GM21723 (cell line): ENCODE data around the gene RMI1.
"Not testable (repeated sequence)": the region's sequence is repeated elsewhere in the genome, so short reads cannot be mapped to it uniquely, and the experiment has no call there.

ENCODE experiments used
- ATAC-seq: cut with Tn5 transposase; IDR thresholded peaks from one replicate; pipeline ENCODE4 v1.9.1; 2021; ENCODE audit warnings: mild to moderate bottlenecking, moderate library complexity; ENCODE audit not compliant: unreplicated experiment

The RMI1 gene

GRCh38 chr9:84002344-84002743, 21.7 kb downstream of the RMI1 start:
- peak; percentile 78 for ATAC-seq

- ATAC-seq, result no peak
Measured at GRCh38 chr9:84003246-84003645, 22.6 kb downstream of the RMI1 start.

- no peak for ATAC-seq
Measured at GRCh38 chr9:84007662-84008061, 27.1 kb downstream of the RMI1 start.

GRCh38 chr9:84024041-84024575, 43.5 kb downstream of the RMI1 start:
- ATAC-seq, result no peak

- ATAC-seq, result no peak
Measured at GRCh38 chr9:84027201-84027600, 46.6 kb downstream of the RMI1 start.

- no peak for ATAC-seq
Measured at GRCh38 chr9:84031534-84031933, 50.9 kb downstream of the RMI1 start.

- ATAC-seq, result not testable (repeated sequence)
Measured at GRCh38 chr9:84041857-84042256, 61.3 kb downstream of the RMI1 start.

GRCh38 chr9:84045481-84046097, 65.0 kb downstream of the RMI1 start:
- no peak for ATAC-seq
